Epithelial cell of prostate (primary cell): ENCODE results near the gene FGF3.

Experiments used
- DNase-seq: peaks from one replicate; pipeline ENCODE4 v3.0.0-alpha.2; 2011; ENCODE audit warnings: low read depth, low spot score
- H3K27ac ChIP-seq: fragments of 450-650 bp; 2 replicates; pipeline ENCODE4 v1.5.1; 2017; ENCODE audit warnings: mild to moderate bottlenecking

The FGF3 gene

DNA sequence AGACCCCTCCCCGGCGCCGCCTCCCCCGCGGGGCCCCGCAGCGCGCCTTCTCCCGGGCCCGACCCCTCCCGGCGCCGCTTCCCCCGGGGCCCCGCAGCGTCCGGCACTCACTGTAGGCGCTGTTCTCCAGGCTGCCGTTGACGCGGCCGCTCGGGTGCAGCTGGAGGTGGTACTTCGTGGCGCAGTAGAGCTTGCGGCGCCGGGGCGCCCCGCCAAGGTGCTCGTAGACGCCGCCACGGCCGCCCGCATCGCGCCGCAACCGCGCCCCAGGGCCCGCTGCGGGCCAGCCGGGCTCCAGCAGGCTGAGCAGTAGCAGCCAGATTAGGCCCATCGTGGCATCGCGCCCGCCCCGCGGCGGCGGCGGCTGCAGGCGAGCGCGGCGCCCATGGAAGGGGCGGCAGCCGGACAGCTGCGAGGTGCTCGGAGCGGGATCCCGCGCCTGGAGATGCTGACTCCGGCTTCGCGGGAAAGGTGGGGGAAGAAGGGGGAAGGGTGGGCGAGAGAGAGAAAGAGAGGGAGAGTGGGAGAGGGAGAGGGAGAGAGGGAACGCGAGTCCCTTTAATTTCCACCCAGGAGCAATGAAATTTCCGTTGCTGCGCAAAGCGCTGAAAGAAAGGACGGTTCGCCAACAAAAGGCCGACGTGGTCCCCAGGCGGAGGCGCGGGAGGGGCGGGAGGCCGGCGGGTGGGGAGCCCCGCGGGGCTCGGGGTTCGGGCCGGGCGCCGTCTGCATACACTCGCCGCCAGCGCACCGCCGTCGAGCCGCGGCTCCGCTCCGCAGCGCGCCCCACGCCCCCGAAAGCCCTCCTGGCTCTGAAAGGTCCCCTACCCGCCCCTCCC lies at the start of gene FGF3:
TSS of gene FGF3 (minus strand) at position 814 of the 839 bp plus-strand sequence. CDS start at position 331, 483 bp downstream.
- DNase-seq, result no peak

DNA sequence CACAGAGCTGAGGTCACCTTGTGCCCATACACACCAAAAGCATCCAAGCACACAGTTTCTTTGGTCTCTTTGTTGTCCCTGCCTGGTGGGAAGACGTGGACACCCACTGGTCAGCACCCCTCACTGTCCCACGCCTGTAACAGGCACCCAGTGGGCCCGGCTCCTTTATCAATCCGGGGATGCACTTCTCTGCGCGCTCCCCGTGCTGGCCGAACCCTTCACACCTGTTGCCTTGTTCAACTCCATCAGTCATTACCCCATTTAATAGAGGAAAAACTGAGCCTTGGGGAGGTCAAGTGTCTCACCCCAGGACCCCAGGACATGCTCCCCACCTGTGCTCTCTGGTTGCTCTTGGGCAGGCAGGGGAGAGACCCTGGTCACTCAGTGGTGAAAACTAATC lies 49.7 kb upstream of the FGF3 start:
- H3K27ac ChIP-seq, result no peak overlapping the region
- DNase-seq, result no peak

More for the DNA sequence above, at the start of gene FGF3:
- no peak within 1 kb of the TSS for H3K27ac ChIP-seq

DNA sequence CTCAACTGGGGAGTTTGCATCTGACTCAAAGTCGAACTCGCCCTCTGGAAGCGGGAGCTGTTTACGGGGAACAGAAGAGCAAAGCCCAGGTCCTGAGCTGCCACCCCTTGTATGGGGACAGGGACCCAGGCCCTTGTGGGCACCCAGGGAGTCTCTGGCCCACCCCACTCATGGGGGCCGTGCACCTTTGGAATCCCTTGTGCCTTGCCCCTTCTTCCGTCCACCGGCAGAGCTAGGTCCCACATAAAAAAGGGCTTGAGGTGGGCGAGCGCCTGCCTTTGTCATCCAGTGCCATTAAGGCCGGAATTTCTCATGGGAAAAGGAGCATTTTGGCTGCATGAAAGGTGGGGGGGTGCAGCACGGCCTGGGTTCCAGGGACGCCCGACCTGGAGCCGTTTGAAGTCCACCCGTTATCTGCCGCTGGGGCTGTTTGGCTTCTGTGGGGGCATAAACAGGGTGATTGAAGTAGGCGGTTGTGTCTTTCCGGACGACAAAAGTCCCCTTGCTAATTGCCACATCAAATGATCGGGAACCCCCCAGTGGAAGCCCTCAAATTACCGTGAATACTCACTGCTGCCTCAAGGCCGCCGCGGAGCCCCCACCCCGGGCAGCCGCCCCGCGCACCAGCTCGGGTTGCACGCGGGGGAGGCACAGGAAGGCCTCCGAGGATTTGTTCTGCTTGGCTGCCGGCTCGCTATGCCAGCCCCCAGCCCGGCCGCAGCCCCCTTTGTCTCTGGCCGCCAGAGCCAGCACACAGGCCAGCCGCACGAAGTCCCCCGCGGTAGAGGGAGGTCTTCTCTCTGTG lies 49.0 kb upstream of the FGF3 start:
- no peak overlapping the region for H3K27ac ChIP-seq
- no peak for DNase-seq

- H3K27ac ChIP-seq, result no peak overlapping the region
- no peak for DNase-seq
Measured at GRCh38 chr11:69867076-69868005, 48.1 kb upstream of the FGF3 start.

DNA sequence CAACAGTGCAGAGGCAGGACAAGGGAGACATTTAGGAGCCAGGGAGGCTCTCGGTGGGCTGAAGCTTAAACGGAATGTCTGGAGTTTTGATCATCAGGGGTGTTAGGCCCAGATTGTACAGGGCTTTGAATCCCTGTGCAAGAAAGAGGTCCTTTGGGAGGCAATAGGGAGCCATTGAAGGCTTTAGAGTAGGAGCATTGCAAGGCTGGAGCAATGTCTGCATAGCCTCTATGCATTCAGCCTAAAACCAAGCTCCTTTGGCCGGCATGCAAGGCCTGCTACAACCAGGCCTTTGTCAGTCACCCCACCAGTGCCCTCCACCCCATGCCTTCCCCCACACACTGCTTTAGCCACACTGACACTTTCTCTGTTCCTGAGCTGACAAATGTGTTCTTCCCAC lies 47.4 kb upstream of the FGF3 start:
- no peak overlapping the region for H3K27ac ChIP-seq
- DNase-seq, result no peak

GRCh38 chr11:69865707-69866106 lies 46.5 kb upstream of the FGF3 start:
- DNase-seq, result no peak
- no peak overlapping the region for H3K27ac ChIP-seq

GRCh38 chr11:69864686-69865661 lies 45.8 kb upstream of the FGF3 start:
- no peak for DNase-seq
- no peak overlapping the region for H3K27ac ChIP-seq

DNA sequence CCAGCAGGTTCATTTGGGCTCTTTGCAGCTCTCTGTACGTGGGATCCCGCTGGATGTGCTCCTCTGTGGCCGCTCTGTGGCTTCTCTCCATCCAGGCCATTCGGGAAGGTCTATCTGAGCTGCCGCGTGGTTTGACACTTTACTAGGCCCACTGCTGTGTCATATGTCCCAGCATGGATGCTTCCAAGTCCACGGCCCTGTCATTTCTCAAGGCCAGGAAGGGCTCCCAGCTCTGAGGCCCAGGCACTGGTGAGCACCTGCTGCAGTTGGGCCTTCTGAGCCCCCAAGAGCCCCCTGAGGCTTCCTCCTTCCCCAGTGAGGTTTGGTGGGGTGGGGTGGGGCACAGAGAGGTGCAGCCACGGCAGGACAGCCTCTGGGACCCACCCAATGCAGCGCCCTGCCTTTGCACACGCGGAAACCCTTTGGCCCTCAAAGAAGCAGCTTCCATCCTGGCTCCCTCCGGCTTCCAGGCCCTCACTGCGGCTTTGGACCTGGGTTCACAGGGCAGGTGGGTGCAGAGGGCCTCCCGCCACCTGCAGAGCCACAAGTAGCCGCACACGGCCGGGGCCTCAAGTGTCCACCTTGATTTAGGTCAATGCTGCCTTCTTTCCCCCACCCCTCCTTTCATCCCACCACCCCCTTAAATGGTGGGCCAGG lies 44.5 kb upstream of the FGF3 start:
- no peak for DNase-seq
- H3K27ac ChIP-seq, result no peak overlapping the region

DNA sequence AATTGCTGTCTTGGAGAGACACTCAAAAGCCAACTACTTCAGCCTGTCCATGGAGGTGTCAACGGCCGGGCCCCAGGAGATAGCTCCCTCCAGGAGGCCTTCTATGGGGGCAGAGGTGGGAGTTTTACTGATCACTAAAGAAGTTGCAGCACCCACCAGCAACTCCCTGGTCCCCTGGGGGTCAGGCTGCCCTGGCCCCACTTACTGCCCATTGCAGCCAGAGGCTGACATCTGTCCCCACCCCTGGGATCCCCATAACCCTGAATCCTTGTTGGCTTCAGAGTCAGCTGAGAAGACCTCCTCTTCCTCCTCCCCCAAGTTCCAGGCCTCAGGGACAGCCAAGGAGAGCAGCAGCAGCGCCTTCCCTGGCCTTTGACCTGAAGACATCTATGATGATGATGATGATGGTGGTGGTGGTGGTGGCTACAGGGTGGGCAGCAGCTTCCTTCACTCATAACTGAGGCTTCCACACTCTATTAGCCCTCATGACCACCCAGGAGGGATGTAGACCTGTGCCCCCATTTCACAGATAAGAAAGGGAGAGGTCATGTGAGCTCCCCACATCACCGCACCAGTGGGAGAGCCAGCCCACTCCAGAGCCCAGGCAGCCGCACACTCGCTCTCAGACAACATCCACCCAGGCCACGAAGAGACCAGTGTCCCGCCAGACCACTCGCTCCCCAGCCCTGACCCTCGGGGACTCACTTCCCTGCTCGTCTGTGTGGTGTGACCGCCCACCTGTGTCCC lies 43.8 kb upstream of the FGF3 start:
- H3K27ac ChIP-seq, result no peak overlapping the region
- DNase-seq, result no peak

DNA sequence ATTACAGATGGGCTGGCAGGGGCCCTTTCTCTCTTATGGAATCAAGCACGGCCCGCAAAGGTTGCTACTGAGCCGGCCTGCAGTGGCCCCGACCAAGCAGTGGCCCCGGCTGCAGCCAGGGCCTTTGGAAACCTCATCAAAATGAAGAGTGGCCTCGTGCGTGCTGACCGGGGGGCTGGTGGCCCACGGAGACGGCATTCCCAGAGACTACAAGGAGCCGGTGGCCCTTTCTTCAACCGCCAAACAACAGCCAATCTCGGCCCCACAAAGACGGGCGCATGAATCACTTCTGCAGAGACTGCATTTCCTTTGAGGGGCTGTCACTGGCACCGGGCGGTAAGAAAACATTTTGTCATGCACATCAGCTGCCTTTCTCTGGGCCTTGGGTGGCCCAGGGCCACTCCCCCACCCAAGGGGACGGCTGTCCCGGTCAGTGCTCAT lies 43.1 kb upstream of the FGF3 start:
- H3K27ac ChIP-seq, result no peak overlapping the region
- no peak for DNase-seq

DNA sequence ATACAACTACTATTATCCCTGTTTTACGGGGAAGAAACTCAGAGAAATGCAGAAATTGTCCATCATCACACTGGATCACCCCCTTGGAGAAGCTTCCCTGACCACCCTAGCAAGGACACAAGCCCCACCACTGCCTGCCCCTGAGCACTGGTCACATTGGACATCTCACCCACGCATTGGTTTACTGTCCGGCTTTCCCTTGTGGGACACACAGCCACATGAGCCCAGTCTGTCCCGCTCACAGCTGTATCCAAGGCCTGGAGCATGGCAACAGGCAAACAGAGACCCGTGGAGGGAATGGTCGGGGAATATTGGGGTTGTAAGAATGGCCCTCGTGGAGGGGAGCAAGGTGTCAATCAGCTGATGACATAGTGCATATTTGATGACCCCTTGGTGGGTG lies 42.7 kb upstream of the FGF3 start:
- no peak for DNase-seq
- no peak overlapping the region for H3K27ac ChIP-seq

- no peak overlapping the region for H3K27ac ChIP-seq
- DNase-seq, result no peak
Measured at GRCh38 chr11:69860796-69861445, 41.7 kb upstream of the FGF3 start.

GRCh38 chr11:69860244-69860643 lies 41.0 kb upstream of the FGF3 start:
- DNase-seq, result no peak
- no peak overlapping the region for H3K27ac ChIP-seq

GRCh38 chr11:69859275-69859934 lies 40.2 kb upstream of the FGF3 start:
- no peak overlapping the region for H3K27ac ChIP-seq
- DNase-seq, result no peak

- peak overlapping the region; percentile 50 for H3K27ac ChIP-seq
- DNase-seq, result no peak
Measured at GRCh38 chr11:69855421-69855820, 36.2 kb upstream of the FGF3 start.

GRCh38 chr11:69854713-69855112 lies 35.5 kb upstream of the FGF3 start:
- DNase-seq, result peak; percentile 48
- H3K27ac ChIP-seq, result peak overlapping the region; percentile 50

- H3K27ac ChIP-seq, result no peak overlapping the region
- DNase-seq, result no peak
Measured at GRCh38 chr11:69852056-69852455, 32.8 kb upstream of the FGF3 start.
